HG02943 (cell line): ENCODE results near the gene RILP.

Experiments used
- ATAC-seq: cut with Tn5 transposase; IDR thresholded peaks from one replicate; pipeline ENCODE4 v1.9.1; 2021; ENCODE audit warnings: mild to moderate bottlenecking, low read depth, moderate library complexity; ENCODE audit not compliant: unreplicated experiment

Gene RILP

GRCh38 chr17:1648963-1649843 lies 463 bp downstream of the RILP start:
- ATAC-seq = peak; percentile 34

GRCh38 chr17:1648173-1648962 lies 1.3 kb downstream of the RILP start:
- ATAC-seq = peak; percentile 49

- ATAC-seq = no peak
Observed at GRCh38 chr17:1647802-1648171, 1.9 kb downstream of the RILP start.

GRCh38 chr17:1646199-1646875 lies 3.3 kb downstream of the RILP start:
- no peak for ATAC-seq

GRCh38 chr17:1645207-1646171 lies 4.2 kb downstream of the RILP start, which contains the start of gene SCARF1:
Gene SCARF1 (minus strand): TSS chr17:1645732. CDS start chr17:1645697, 35 bp downstream.
- no peak for ATAC-seq

GRCh38 chr17:1644493-1645206 lies 5.0 kb downstream of the RILP start:
- ATAC-seq = no peak

- ATAC-seq = no peak
Observed at GRCh38 chr17:1643999-1644492, 5.6 kb downstream of the RILP start.

GRCh38 chr17:1643293-1643998 lies 6.2 kb downstream of the RILP start:
- ATAC-seq = no peak

DNA sequence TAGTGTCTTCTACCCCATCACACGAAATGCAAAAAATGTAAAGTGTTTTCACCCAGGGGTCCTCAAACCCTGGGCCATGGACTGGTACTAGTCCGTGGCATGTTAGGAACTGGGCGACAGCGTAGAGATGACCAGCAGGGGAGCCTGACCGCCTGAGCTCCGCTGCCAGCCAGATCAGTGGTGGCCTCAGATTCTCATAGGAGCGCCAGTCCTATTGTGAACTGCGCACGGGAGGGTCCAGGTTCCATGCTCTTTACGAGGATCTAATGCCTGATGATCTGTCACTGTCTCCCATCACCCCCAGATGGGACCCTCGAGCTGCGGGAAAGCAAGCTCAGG lies 8.6 kb downstream of the RILP start:
- ATAC-seq = no peak

DNA sequence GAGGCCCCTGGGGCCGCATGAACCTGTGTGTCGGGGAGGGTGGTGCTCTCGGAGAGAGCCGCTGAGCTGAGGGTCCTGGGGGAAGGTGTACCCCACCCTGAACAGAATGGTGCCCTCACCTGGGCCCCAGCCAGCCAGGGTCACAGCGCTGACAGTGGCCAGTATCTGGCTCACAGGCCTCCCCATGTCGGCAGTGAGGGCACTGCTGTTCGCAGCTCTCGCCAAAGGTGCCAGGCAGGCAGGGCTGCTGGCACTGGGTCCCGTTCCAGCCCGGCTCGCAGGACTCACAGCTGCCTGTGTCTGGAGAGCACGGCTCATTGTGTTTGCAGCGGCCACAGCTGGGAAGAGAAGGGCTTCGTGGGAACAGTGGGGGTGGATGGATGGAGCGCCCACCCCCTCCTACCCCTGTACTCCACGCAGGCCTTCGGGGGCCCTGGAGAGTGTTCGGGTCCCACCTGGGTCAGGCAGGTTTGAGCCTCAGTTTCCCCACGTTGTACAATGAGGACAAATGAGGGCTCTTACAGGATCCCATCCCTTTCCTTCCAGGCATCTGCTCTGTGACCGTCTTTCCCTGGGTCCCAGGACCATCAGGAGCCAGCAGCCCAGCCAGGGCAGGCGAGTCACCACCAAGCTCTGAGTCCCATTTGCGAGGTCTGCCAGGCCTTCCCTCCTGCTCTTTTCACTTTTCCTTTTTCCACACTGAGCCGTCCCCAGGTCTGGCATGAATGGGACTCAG lies 9.2 kb downstream of the RILP start:
- ATAC-seq = no peak

- ATAC-seq = no peak
Observed at GRCh38 chr17:1639549-1640180, 10.0 kb downstream of the RILP start.

DNA sequence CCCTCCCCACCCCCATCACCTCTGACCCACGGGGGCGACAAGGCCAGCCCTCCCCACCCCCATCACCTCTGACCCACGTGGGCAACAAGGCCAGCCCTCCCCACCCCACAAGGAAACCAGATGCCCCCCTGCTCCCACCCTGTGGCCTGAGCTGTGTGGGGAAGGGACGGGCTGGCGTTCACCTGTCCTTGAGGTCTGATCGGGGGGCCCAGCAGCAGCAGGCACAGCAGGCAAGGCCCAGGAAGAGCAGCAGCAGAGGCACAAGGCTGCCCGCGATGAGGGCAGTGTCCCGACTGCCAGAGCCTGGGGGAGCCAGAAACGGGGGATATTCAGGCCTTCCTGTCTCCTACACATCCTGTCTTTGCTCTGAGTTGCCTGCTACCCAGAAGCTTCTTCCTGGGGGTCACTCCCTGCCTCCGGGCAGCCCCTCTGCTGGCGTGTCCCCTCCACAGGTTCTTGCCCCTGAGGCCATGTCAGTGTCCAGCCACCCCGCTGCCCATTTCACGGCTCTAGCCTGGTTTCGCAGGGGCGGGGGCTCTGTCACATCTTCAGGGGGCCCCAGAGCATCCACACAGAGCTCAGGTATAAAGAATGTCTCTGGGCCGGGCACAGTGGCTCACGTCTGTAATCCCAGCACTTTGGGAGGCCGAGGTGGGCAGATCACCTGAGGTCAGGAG lies 10.9 kb downstream of the RILP start:
- ATAC-seq = no peak

GRCh38 chr17:1638171-1638590 lies 11.5 kb downstream of the RILP start:
- no peak for ATAC-seq

DNA sequence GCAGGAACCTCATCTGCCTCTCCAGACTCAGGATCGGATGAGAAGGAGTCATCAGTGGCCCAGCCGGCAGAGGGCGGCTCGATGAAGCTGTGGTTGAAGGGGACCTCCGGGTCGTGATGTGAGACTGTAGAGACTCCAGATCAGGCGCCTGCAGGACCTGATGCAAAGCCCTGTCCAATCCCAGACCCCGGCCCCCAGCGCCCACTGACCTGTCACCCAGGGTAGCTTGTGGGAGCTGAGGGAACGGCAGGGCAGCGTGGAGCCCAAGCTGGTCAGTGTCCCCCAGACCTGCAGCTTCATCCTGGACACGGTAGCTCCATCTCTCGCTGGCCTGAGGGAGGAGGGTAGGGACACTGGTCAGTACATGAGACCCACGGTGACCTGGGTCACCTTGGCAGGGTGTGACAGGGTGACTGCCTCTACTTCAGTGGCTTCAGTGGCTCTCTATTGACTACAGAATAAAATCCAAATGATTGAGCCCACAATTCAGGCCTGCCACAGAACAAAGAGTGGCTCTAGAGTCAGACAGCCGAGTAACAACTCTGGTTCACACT lies 12.9 kb downstream of the RILP start:
- ATAC-seq = no peak

DNA sequence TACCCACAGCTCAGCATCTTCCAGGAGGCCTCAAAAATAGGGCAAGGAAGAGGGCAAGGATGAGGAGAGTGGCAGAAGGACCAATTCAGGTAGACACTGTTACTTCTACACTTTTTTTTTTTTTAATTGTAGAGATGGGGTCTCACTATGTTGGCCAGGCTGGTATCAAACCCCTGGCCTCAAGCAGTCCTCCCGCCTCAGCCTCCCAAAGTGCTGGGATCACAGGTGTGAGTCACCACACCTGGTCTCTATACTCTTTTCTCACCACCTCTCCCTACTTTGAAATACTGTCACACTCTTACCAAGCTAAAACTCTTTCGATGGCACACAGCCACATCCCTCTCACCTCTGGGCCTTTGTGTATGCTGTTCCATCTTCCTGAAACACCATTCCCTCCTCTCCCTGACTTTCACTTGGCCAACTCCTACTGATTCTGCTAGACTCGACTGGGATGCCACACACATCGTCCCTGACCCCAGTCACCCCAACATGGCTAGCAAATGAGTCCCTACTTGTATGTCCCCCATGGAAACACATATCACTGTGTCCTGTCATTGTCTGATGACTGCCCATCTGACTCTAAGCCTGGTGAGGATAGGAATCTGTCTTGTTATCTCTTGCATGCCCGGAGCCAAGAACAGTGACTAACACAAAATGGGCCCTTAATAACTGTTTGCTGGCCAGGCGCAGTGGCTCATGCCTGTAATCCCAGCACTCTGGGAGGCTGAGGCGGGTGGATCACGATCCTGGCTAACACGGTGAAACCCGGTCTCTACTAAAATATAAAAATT lies 13.8 kb downstream of the RILP start:
- ATAC-seq = no peak
